VCaP (cell line): Measurements from ENCODE around the gene CASKIN1.

Source experiments
- H3K27ac ChIP-seq: fragments of 450-650 bp; 2 replicates; pipeline ENCODE4 v1.5.1; 2017
- CTCF ChIP-seq: fragments of 450-650 bp; conservative IDR thresholded peaks from 2 replicates; pipeline ENCODE4 v1.5.1; 2017; ENCODE audit warnings: mild to moderate bottlenecking, moderate library complexity

Gene CASKIN1

GRCh38 chr16:2174396-2175131 is 21.8 kb downstream of the CASKIN1 start:
- no peak overlapping the region for H3K27ac ChIP-seq
- TF ChIP-seq CTCF: no peak

- no peak for TF ChIP-seq CTCF
- no peak overlapping the region for H3K27ac ChIP-seq
Measured at GRCh38 chr16:2173916-2174315, 22.5 kb downstream of the CASKIN1 start.

- H3K27ac ChIP-seq: no peak overlapping the region
- no peak for TF ChIP-seq CTCF
Measured at GRCh38 chr16:2173366-2173765, 23.0 kb downstream of the CASKIN1 start.

GRCh38 chr16:2172688-2173335 is 23.6 kb downstream of the CASKIN1 start:
- TF ChIP-seq CTCF: no peak
- H3K27ac ChIP-seq: no peak overlapping the region

GRCh38 chr16:2171601-2172178 is 24.7 kb downstream of the CASKIN1 start:
- no peak for TF ChIP-seq CTCF
- H3K27ac ChIP-seq: no peak overlapping the region

- H3K27ac ChIP-seq: no peak overlapping the region
- no peak for TF ChIP-seq CTCF
Measured at GRCh38 chr16:2170587-2171435, 25.6 kb downstream of the CASKIN1 start.

- H3K27ac ChIP-seq: no peak overlapping the region
Measured at GRCh38 chr16:2170080-2170479, 26.3 kb downstream of the CASKIN1 start.

More at GRCh38 chr16:2170080-2170479, 26.3 kb downstream of the CASKIN1 start:
- TF ChIP-seq CTCF: no peak
